K562 (cell line): ENCODE results near the gene CACYBP. TPM values are rescaled to one million over a fixed set of nuclear protein-coding genes. Genes with fewer than 3 reads are reported as not detected.

Source experiments
- ATF3 ChIP-seq, 2 experiments: fragments of 450-650 bp in 1 of 2; sonication (generic) in 1 of 2; formaldehyde crosslinking in 1 of 2; IDR thresholded peaks in 1 of 2; conservative IDR thresholded peaks in 1 of 2; 2 replicates each; pipeline versions ENCODE4 v1.6.1 to v1.8.1; 2016 to 2023; ENCODE audit warnings: mild to moderate bottlenecking in 2 of 2, moderate library complexity in 2 of 2, inconsistent platforms in 1 of 2, missing genetic modification reagents in 1 of 2
- CEBPG ChIP-seq, 3 experiments: fragments of 200-800 bp in 1 of 3; sonication (Bioruptor generic) in 1 of 3; sonication (generic) in 1 of 3; formaldehyde crosslinking in 1 of 3; IDR thresholded peaks in 2 of 3; conservative IDR thresholded peaks in 1 of 3; 2 replicates each; pipeline versions ENCODE4 v1.6.1 to v1.8.0; 2016 to 2022; ENCODE audit warnings: missing compliant biosample characterization in 2 of 3, missing genetic modification characterization in 2 of 3, mild to moderate bottlenecking in 1 of 3, missing genetic modification reagents in 1 of 3
- EP300 ChIP-seq: IDR thresholded peaks from 2 replicates; pipeline ENCODE4 v1.6.1; 2012; ENCODE audit warnings: low read length, improper control_type of control experiment
- ESRRB ChIP-seq: fragments of 250-450 bp; sonication (Bioruptor Pico); IDR thresholded peaks from 2 replicates; pipeline ENCODE4 v1.5.0; 2020; ENCODE audit warnings: mild to moderate bottlenecking, moderate library complexity, borderline replicate concordance
- FOSL1 ChIP-seq: fragments of 200-800 bp; sonication (Bioruptor generic); conservative IDR thresholded peaks from 2 replicates; pipeline ENCODE4 v1.6.1; 2016; ENCODE audit warnings: missing genetic modification characterization, missing compliant biosample characterization
- HES1 ChIP-seq: fragments of 450-650 bp; IDR thresholded peaks from 2 replicates; pipeline ENCODE4 v1.6.1; 2016; ENCODE audit warnings: low read depth, mild to moderate bottlenecking, moderate library complexity
- JUND ChIP-seq, 2 experiments: IDR thresholded peaks; 2 replicates in 1 of 2; 3 replicates in 1 of 2; pipeline ENCODE4 v1.6.1; 2011; ENCODE audit warnings: borderline replicate concordance in 2 of 2, low read depth in 2 of 2, low read length in 2 of 2, improper control_type of control experiment in 1 of 2, missing biosample characterization in 1 of 2, missing genetic modification characterization in 1 of 2, missing genetic modification reagents in 1 of 2
- MAFF ChIP-seq: IDR thresholded peaks from 2 replicates; pipeline ENCODE4 v1.6.1; 2012; ENCODE audit warnings: low read length, improper control_type of control experiment
- MEF2A ChIP-seq: IDR thresholded peaks from 2 replicates; pipeline ENCODE4 v1.6.1; 2011; ENCODE audit warnings: low read depth, mild to moderate bottlenecking, low read length, moderate library complexity; ENCODE audit not compliant: control insufficient read depth
- NFE2 ChIP-seq: IDR thresholded peaks from 2 replicates; pipeline ENCODE4 v1.6.1; 2014; ENCODE audit warnings: antibody characterized with exemption, low read depth
- NR4A1 ChIP-seq, 2 experiments: fragments of 250-450 bp in 1 of 2; fragments of 450-650 bp in 1 of 2; sonication (Bioruptor Pico) in 1 of 2; IDR thresholded peaks; 2 replicates each; pipeline versions ENCODE4 v1.4.0 to v1.6.1; 2016 to 2020; ENCODE audit warnings: mild to moderate bottlenecking in 2 of 2, missing compliant biosample characterization in 1 of 2, missing genetic modification characterization in 1 of 2, moderate library complexity in 1 of 2
- POLR2AphosphoS2 ChIP-seq: IDR thresholded peaks from 2 replicates; pipeline ENCODE4 v1.6.1; 2012; ENCODE audit warnings: low read length, improper control_type of control experiment
- RAD21 ChIP-seq, 2 experiments: fragments of 250-450 bp in 1 of 2; fragments of 450-650 bp in 1 of 2; sonication (Bioruptor Pico) in 1 of 2; formaldehyde crosslinking in 1 of 2; IDR thresholded peaks in 1 of 2; conservative IDR thresholded peaks in 1 of 2; 2 replicates each; pipeline versions ENCODE4 v1.4.0 to v1.8.0; 2020 to 2022; ENCODE audit warnings: mild to moderate bottlenecking in 2 of 2, moderate library complexity in 1 of 2
- ZNF175 ChIP-seq: fragments of 200-800 bp; sonication (Bioruptor generic); IDR thresholded peaks from 2 replicates; pipeline ENCODE4 v1.6.1; 2016; ENCODE audit warnings: low read depth, mild to moderate bottlenecking, missing genetic modification characterization, missing compliant biosample characterization
- ZNF384 ChIP-seq: IDR thresholded peaks from 2 replicates; pipeline ENCODE4 v1.6.1; 2012; ENCODE audit warnings: low read depth, low read length, improper control_type of control experiment
- ZNF407 ChIP-seq: fragments of 450-650 bp; IDR thresholded peaks from 2 replicates; pipeline ENCODE4 v1.6.1; 2016; ENCODE audit warnings: low read depth
- polyA plus RNA-seq, 8 experiments: library from polyadenylated mRNA; depleted of rRNA in 4 of 8; stranded (reverse) in 5 of 8; unstranded in 3 of 8; fragments of >200 nt; fragmentation: Nextera tagmentation in 2 of 8; fragmentation: Illumina TruSeq in 1 of 8; extraction: Ambion mirVana in 2 of 8; extraction: Trizol in 1 of 8; gene quantifications; 2 replicates each; pipeline versions ENCODE4 v1.2.1 to v1.2.3, GENCODE V29; 2011 to 2014; ENCODE audit warnings: inconsistent platforms in 1 of 8, missing spikeins in 1 of 8
- total RNA-seq, 7 experiments: library from RNA; depleted of rRNA in 6 of 7; stranded (reverse); fragments of >200 nt in 6 of 7; fragmentation: Illumina TruSeq in 2 of 7; extraction: Trizol in 2 of 7; gene quantifications; 2 replicates each; pipeline versions ENCODE4 v1.2.1 to v1.2.3, GENCODE V29; 2011 to 2021; ENCODE audit warnings: low replicate concordance in 1 of 7

CACYBP gene
- total and polyA plus RNA-seq, 9 of the 15 experiments (the other 6 are each of a cell fraction or from before 2014, with no cell fraction given) = 147 to 1,576 (median 488) TPM

- peak; percentile 19; the same call in 1 of the 2 replicates for TF ChIP-seq MAFF
- no peak for TF ChIP-seq ESRRB (CRISPR knock-in tag)
- peak; percentile 92 for TF ChIP-seq FOSL1 (tag)
- TF ChIP-seq EP300 = peak; percentile 57; the same call in 1 of the 2 replicates
- no peak for TF ChIP-seq NR4A1 (CRISPR knock-in tag; IDR thresholded peaks at IDR 0.05)
- TF ChIP-seq NR4A1 (tag; IDR thresholded peaks at IDR 0.05) = no peak
- no peak for TF ChIP-seq HES1
- TF ChIP-seq RAD21 (CRISPR knock-in tag; conservative IDR thresholded peaks at IDR 0.05 in 1 of 2, IDR thresholded peaks at IDR 0.05 in 1 of 2) = 0 out of 4 replicates have a peak, but pooled peaks of 1 of the 2 experiments have one; percentile 11
- TF ChIP-seq ZNF175 (CRISPR knock-in tag) = peak; percentile 97
- TF ChIP-seq ATF3 (IDR thresholded peaks at IDR 0.05) = peak; percentile 92
- TF ChIP-seq ATF3 (CRISPR knock-in tag; conservative IDR thresholded peaks at IDR 0.05) = peak; percentile 55; the same call in 1 of the 2 replicates
- TF ChIP-seq POLR2AphosphoS2 = no peak
- no peak for TF ChIP-seq MEF2A
- TF ChIP-seq JUND (IDR thresholded peaks at IDR 0.05; ENCODE audit: borderline replicate concordance, low read depth, low read length) = peak; percentile 93
- peak; percentile 92 for TF ChIP-seq JUND (tag; IDR thresholded peaks at IDR 0.05; ENCODE audit: borderline replicate concordance, low read depth, low read length)
- peak; percentile 48 for TF ChIP-seq NFE2
- no peak for TF ChIP-seq ZNF407
- TF ChIP-seq ZNF384 = peak; percentile 85
- no peak for TF ChIP-seq CEBPG (CRISPR knock-in tag; IDR thresholded peaks at IDR 0.05)
- TF ChIP-seq CEBPG (tag; conservative IDR thresholded peaks at IDR 0.05 in 1 of 2, IDR thresholded peaks at IDR 0.05 in 1 of 2) = 0 out of 4 replicates have a peak, but pooled peaks of 1 of the 2 experiments have one; percentile 10
Measured at GRCh38 chr1:174996476-174996875, 3.3 kb upstream of the CACYBP start (continued).
